Thyroid gland (tissue), 4 donors: ENCODE results near the gene SAMD14. TPM values are rescaled to one million over a fixed set of nuclear protein-coding genes. Genes with fewer than 3 reads are reported as not detected.
A peak's percentile ranks its signal among the peaks of the same experiment; 100 is the strongest.

ENCODE experiments used
- DNase-seq, 2 donors: peaks; one replicate each; pipeline ENCODE4 v3.0.0-alpha.2; 2019
- H3K27ac ChIP-seq, 3 donors: fragments of 200-600 bp; sonication (generic); 1 replicate in 2 of 3; 2 replicates in 1 of 3; pipeline ENCODE4 v1.5.1; 2016 to 2019; ENCODE audit warnings: mild to moderate bottlenecking in 1 of 3, moderate library complexity in 1 of 3
- H3K27me3 ChIP-seq: fragments of 200-600 bp; sonication (generic); one replicate; pipeline ENCODE4 v1.5.1; 2019
- H3K36me3 ChIP-seq, 2 donors: fragments of 200-600 bp; sonication (generic); one replicate each; pipeline ENCODE4 v1.5.1; 2016 to 2019
- H3K4me1 ChIP-seq, 2 donors: fragments of 200-600 bp; sonication (generic); one replicate each; pipeline ENCODE4 v1.5.1; 2017 to 2019
- H3K4me3 ChIP-seq, 3 donors: fragments of 200-600 bp; sonication (generic); replicated peaks in 1 of 3; 1 replicate in 2 of 3; 2 replicates in 1 of 3; pipeline ENCODE4 v1.5.1; 2016; ENCODE audit warnings: mild to moderate bottlenecking in 1 of 3
- H3K9me3 ChIP-seq: fragments of 200-600 bp; sonication (generic); one replicate; pipeline ENCODE4 v1.5.1; 2017
- POLR2A ChIP-seq, 2 donors: fragments of 450-650 bp; IDR thresholded peaks; one replicate each; pipeline ENCODE4 v1.6.1; 2017; ENCODE audit warnings: antibody characterized with exemption in 2 of 2, mild to moderate bottlenecking in 2 of 2, moderate library complexity in 1 of 2
- WGBS, 2 donors: methylation state at CpG; one replicate each; pipeline ENCODE4 v1.1.5; 2017; 5-methylcytosine and 5-hydroxymethylcytosine counted together
- intact Hi-C: fragments of 100-400 bp; cut with DNase I; formaldehyde crosslinking; loops from one replicate; pipeline ENCODE4 v1.15.1; 2023
- total RNA-seq, 4 donors: library from RNA; depleted of rRNA; stranded (reverse); fragments of >200 nt; gene quantifications; one replicate each; pipeline ENCODE4 v1.2.3, GENCODE V29; 2016
- TF ChIP-seq, protein P1 (sequence below), 6 experiments: fragments of 200-600 bp in 3 of 6; fragments of 450-650 bp in 3 of 6; sonication (generic) in 3 of 6; IDR thresholded peaks; one replicate each; pipeline ENCODE4 v1.5.1; 2016 to 2019; ENCODE audit warnings: antibody characterized with exemption in 6 of 6, mild to moderate bottlenecking in 2 of 6, inconsistent platforms in 1 of 6, moderate library complexity in 1 of 6

SAMD14 gene
- total RNA-seq, 4 donors from 2014 or later = 0.24 to 0.81 (median 0.58) TPM

- no peak for DNase-seq
- Histone ChIP-seq H3K4me1 (peaks cover 19 to 33% of the 10 kb centered on the region in 2 donors), H3K4me3 (no peak overlapping the region), H3K27ac (no peak overlapping the region), H3K36me3 (peaks cover 32 to 33% of the 10 kb centered on the region in 2 donors), H3K27me3 (no peaks in the 10 kb centered on the region), H3K9me3 (no peaks in the 10 kb centered on the region)
- TF ChIP-seq, protein P1, sequence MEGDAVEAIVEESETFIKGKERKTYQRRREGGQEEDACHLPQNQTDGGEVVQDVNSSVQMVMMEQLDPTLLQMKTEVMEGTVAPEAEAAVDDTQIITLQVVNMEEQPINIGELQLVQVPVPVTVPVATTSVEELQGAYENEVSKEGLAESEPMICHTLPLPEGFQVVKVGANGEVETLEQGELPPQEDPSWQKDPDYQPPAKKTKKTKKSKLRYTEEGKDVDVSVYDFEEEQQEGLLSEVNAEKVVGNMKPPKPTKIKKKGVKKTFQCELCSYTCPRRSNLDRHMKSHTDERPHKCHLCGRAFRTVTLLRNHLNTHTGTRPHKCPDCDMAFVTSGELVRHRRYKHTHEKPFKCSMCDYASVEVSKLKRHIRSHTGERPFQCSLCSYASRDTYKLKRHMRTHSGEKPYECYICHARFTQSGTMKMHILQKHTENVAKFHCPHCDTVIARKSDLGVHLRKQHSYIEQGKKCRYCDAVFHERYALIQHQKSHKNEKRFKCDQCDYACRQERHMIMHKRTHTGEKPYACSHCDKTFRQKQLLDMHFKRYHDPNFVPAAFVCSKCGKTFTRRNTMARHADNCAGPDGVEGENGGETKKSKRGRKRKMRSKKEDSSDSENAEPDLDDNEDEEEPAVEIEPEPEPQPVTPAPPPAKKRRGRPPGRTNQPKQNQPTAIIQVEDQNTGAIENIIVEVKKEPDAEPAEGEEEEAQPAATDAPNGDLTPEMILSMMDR (IDR thresholded peaks at IDR 0.05) = no peak
- TF ChIP-seq POLR2A (IDR thresholded peaks at IDR 0.05) = no peak
- whole genome bisulfite sequencing, 2 donors = 100% methylated on average over 2 of the region's 2 CpGs
- intact Hi-C loops = no loop called here
Measured at GRCh38 chr17:50066995-50067394, 63.0 kb downstream of the SAMD14 start.

GRCh38 chr17:50065056-50065455 is 64.9 kb downstream of the SAMD14 start:
- TF ChIP-seq, protein P1 (IDR thresholded peaks at IDR 0.05) = no peak
- TF ChIP-seq POLR2A (IDR thresholded peaks at IDR 0.05) = no peak
- H3K4me3 ChIP-seq = no peak overlapping the region
- H3K4me1 ChIP-seq = peaks cover 36 to 52% of the 10 kb centered on the region in 2 donors
- intact Hi-C loops = no loop called here
- 73 to 77% methylated on average over 3 of the region's 3 CpGs for WGBS, 2 donors
- no peaks in the 10 kb centered on the region for H3K27me3 ChIP-seq
- H3K36me3 ChIP-seq = peaks cover 18 to 19% of the 10 kb centered on the region in 2 donors
- no peak for DNase-seq
- no peaks in the 10 kb centered on the region for H3K9me3 ChIP-seq
- H3K27ac ChIP-seq = peak overlapping the region in 2 of 3 donors; percentile 95 to 99

DNA sequence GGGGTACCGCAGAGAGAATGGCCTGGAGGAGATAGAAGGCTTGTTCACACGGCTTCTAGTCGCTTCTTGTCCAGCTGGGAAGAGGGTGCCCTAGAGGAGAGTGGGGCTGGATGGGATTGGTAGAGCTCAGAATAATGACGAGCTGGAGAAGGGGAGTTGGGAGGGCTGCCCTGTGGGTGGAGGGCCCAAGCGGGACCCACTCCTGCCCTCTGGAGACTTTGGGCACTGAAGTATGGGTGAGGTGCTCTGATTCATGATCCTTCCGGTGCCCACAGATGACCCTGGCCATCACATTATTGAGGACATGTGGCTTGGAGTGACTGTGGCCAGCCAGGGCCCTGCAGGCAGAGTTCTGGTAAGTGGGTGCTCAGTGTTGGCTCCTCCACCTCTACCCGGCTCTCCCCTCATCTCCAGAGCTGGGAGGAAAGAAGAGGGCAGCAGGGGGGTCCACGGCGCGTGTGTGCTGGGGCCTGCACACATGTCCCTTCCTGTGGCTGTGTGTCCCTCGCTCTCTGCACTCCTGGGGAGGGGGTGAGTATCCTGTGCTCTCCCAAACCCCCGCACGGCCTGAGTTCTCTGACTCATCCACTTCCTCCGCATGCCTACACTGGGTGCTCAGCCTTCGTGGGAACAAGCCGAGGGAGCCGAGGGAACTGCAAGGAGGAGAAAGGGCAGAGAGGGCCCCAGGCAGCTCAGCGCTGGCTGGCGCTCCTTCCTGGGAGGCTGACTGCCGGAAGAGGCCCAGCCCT is 65.5 kb downstream of the SAMD14 start:
- H3K9me3 ChIP-seq = no peaks in the 10 kb centered on the region
- no peak for TF ChIP-seq POLR2A (IDR thresholded peaks at IDR 0.05)
- TF ChIP-seq, protein P1 (IDR thresholded peaks at IDR 0.05) = no peak
- H3K4me1 ChIP-seq = peaks cover 40 to 59% of the 10 kb centered on the region in 2 donors
- no peak overlapping the region for H3K4me3 ChIP-seq
- intact Hi-C loops = no loop called here
- 74 to 87% methylated on average over 14 to 20 of the region's 20 CpGs for WGBS, 2 donors
- H3K36me3 ChIP-seq = peaks cover 12 to 19% of the 10 kb centered on the region in 2 donors
- peak overlapping the region; percentile 28 to 99 (median 95) for H3K27ac ChIP-seq
- DNase-seq = peak in 1 of 2 donors; percentile 16
- H3K27me3 ChIP-seq = no peaks in the 10 kb centered on the region

GRCh38 chr17:50063561-50064252 is 66.3 kb downstream of the SAMD14 start:
- Histone ChIP-seq H3K36me3 (peaks cover 7 to 15% of the 10 kb centered on the region in 2 donors), H3K4me1 (peaks cover 47 to 66% of the 10 kb centered on the region in 2 donors), H3K9me3 (no peaks in the 10 kb centered on the region), H3K4me3 (no peak overlapping the region), H3K27ac (peak overlapping the region; percentile 81 to 99 (median 95)), H3K27me3 (no peaks in the 10 kb centered on the region)
- 95% methylated on average over 8 of the region's 8 CpGs for WGBS, 2 donors
- intact Hi-C loops = no loop called here
- DNase-seq = no peak
- TF ChIP-seq, protein P1 (IDR thresholded peaks at IDR 0.05) = no peak
- TF ChIP-seq POLR2A (IDR thresholded peaks at IDR 0.05) = no peak
